Choroid plexus epithelial cell (primary cell): ENCODE data around the gene ABCA13.

Experiments used
- DNase-seq: peaks from one replicate; pipeline ENCODE4 v3.0.0-alpha.2; 2010; ENCODE audit warnings: low read depth
- H3K4me3 ChIP-seq: 2 replicates; pipeline ENCODE4 v1.5.1; 2011; ENCODE audit warnings: low read depth, mild to moderate bottlenecking, control low read depth, low read length, moderate library complexity
- TF ChIP-seq, protein P1 (sequence below): conservative IDR thresholded peaks from 2 replicates; pipeline ENCODE4 v1.5.1; 2011; ENCODE audit warnings: low read depth, mild to moderate bottlenecking, control low read depth, inconsistent platforms, low read length, moderate library complexity

The ABCA13 gene

DNA sequence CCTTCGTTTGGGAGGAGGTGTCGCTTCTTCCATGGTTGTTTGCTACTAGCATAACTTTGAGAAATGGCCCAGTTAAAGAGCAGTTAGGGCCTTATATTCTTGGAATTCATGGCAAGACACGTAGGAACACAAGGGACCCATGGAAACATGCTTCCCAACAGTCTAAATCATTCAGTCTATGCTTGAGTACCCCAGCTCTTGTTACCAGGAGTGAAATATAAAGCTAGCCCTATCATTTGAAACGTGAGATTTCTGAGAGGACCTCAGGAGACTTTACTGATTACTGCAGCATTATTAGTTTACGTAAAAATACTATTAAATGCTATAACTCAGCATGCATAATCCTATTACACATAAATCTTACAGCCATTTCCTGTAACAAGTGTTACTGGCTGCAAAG is 424.5 kb downstream of the ABCA13 start:
- TF ChIP-seq, protein P1, sequence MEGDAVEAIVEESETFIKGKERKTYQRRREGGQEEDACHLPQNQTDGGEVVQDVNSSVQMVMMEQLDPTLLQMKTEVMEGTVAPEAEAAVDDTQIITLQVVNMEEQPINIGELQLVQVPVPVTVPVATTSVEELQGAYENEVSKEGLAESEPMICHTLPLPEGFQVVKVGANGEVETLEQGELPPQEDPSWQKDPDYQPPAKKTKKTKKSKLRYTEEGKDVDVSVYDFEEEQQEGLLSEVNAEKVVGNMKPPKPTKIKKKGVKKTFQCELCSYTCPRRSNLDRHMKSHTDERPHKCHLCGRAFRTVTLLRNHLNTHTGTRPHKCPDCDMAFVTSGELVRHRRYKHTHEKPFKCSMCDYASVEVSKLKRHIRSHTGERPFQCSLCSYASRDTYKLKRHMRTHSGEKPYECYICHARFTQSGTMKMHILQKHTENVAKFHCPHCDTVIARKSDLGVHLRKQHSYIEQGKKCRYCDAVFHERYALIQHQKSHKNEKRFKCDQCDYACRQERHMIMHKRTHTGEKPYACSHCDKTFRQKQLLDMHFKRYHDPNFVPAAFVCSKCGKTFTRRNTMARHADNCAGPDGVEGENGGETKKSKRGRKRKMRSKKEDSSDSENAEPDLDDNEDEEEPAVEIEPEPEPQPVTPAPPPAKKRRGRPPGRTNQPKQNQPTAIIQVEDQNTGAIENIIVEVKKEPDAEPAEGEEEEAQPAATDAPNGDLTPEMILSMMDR: no peak
- H3K4me3 ChIP-seq: no peak overlapping the region
- DNase-seq: no peak

GRCh38 chr7:48610705-48611104 is 439.4 kb downstream of the ABCA13 start:
- TF ChIP-seq, protein P1: no peak
- no peak overlapping the region for H3K4me3 ChIP-seq
- DNase-seq: no peak

GRCh38 chr7:48611993-48612392 is 440.7 kb downstream of the ABCA13 start:
- TF ChIP-seq, protein P1: no peak
- peak; percentile 5 for DNase-seq

GRCh38 chr7:48617508-48617907 is 446.2 kb downstream of the ABCA13 start:
- TF ChIP-seq, protein P1: no peak
- H3K4me3 ChIP-seq: no peak overlapping the region
- DNase-seq: no peak

More at GRCh38 chr7:48611993-48612392, 440.7 kb downstream of the ABCA13 start:
- H3K4me3 ChIP-seq: no peak overlapping the region

DNA sequence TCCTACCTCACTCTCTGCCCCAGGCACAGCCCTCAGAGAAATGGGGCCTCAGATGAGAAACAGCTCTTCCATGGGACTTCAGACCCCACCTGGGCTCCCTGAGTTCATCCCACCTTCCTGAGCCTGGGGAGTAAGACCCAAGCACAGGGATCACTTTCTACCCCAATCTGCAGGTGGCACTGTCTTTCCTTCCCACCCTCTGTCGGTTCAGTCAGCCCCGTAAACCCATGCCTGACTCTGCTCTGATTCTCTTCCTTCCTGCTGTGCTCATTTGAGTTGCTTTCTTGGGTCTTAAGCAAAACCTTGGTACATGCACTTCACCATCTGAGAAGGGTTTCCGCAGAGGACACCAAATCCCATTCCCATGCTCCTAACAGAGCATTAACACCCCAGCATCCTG is 446.7 kb downstream of the ABCA13 start:
- H3K4me3 ChIP-seq: no peak overlapping the region
- TF ChIP-seq, protein P1: no peak
- DNase-seq: no peak

- no peak overlapping the region for H3K4me3 ChIP-seq
- TF ChIP-seq, protein P1: no peak
- no peak for DNase-seq
Measured at GRCh38 chr7:48621076-48621475, 449.8 kb downstream of the ABCA13 start.

- TF ChIP-seq, protein P1: no peak
- no peak for DNase-seq
- no peak overlapping the region for H3K4me3 ChIP-seq
Measured at GRCh38 chr7:48627164-48627563, 455.9 kb downstream of the ABCA13 start.
